OCI-LY1 (cell line): ENCODE results near the gene BST1.

Experiments
- H2AFZ ChIP-seq: fragments of 200-600 bp; sonication (generic), shearing (Covaris generic); 2 replicates; pipeline ENCODE4 v1.6.0; 2014; ENCODE audit warnings: antibody characterized with exemption, mild to moderate bottlenecking, low read length
- H3F3A ChIP-seq: fragments of 200-600 bp; sonication (generic), shearing (Covaris generic); 2 replicates; pipeline ENCODE4 v1.6.0; 2014; ENCODE audit warnings: mild to moderate bottlenecking, antibody characterized with exemption, low read length, moderate library complexity; ENCODE audit not compliant: insufficient read depth
- H3K27ac ChIP-seq: fragments of 200-600 bp; sonication (generic); 2 replicates; pipeline ENCODE4 v1.5.1; 2014; ENCODE audit warnings: low read length, mixed run types, mild to moderate bottlenecking, low read depth; ENCODE audit not compliant: poor library complexity, severe bottlenecking
- H3K27me3 ChIP-seq: fragments of 200-600 bp; sonication (generic); 2 replicates; pipeline ENCODE4 v1.6.0; 2014; ENCODE audit warnings: antibody characterized with exemption, mild to moderate bottlenecking, low read length, moderate library complexity; ENCODE audit not compliant: insufficient read depth
- H3K36me3 ChIP-seq: fragments of 200-600 bp; sonication (generic); 2 replicates; pipeline ENCODE4 v1.6.1; 2014; ENCODE audit warnings: mild to moderate bottlenecking, antibody characterized with exemption, low read length, moderate library complexity, mixed read lengths; ENCODE audit not compliant: insufficient read depth
- H3K4me1 ChIP-seq: fragments of 200-600 bp; sonication (generic); 2 replicates; pipeline ENCODE4 v1.5.1; 2014; ENCODE audit warnings: mild to moderate bottlenecking, low read length, moderate library complexity; ENCODE audit not compliant: insufficient read depth, severe bottlenecking
- H3K4me2 ChIP-seq: fragments of 200-600 bp; sonication (generic), shearing (Covaris generic); 2 replicates; pipeline ENCODE4 v1.6.1; 2014; ENCODE audit warnings: low read length
- H3K4me3 ChIP-seq: fragments of 200-600 bp; sonication (generic); 2 replicates; pipeline ENCODE4 v1.5.1; 2014; ENCODE audit warnings: low read length, low read depth, mild to moderate bottlenecking, mixed read lengths; ENCODE audit not compliant: poor library complexity, severe bottlenecking
- H3K79me2 ChIP-seq: fragments of 200-600 bp; shearing (Covaris generic); 2 replicates; pipeline ENCODE4 v1.6.1; 2016; ENCODE audit warnings: mixed run types, low read length, mixed read lengths; ENCODE audit not compliant: insufficient read depth
- H3K9ac ChIP-seq: fragments of 200-600 bp; sonication (generic), shearing (Covaris generic); 2 replicates; pipeline ENCODE4 v1.6.1; 2014; ENCODE audit warnings: mild to moderate bottlenecking, low read length, mixed read lengths
- H3K9me2 ChIP-seq: fragments of 200-600 bp; sonication (generic), shearing (Covaris generic); 2 replicates; pipeline ENCODE4 v1.6.1; 2014; ENCODE audit warnings: low read depth, mild to moderate bottlenecking, low read length, mixed read lengths
- H3K9me3 ChIP-seq: fragments of 200-600 bp; shearing (Covaris generic); 2 replicates; pipeline ENCODE4 v1.6.1; 2014; ENCODE audit warnings: low read length, mixed read lengths
- H4K20me1 ChIP-seq: fragments of 200-600 bp; sonication (generic), shearing (Covaris generic); 2 replicates; pipeline ENCODE4 v1.6.0; 2016; ENCODE audit warnings: mild to moderate bottlenecking, low read length; ENCODE audit not compliant: insufficient read depth
- EZH2 ChIP-seq: fragments of 200-600 bp; sonication (generic), shearing (Covaris generic); IDR thresholded peaks from 2 replicates; pipeline ENCODE4 v1.8.0; 2017; ENCODE audit warnings: borderline replicate concordance, mixed run types, mild to moderate bottlenecking, antibody characterized with exemption, low read length, moderate library complexity, mixed read lengths
- TF ChIP-seq, protein P1 (sequence below): fragments of 200-600 bp; sonication (generic), shearing (Covaris generic); IDR thresholded peaks from 2 replicates; pipeline ENCODE4 v1.5.1; 2017; ENCODE audit warnings: mild to moderate bottlenecking, antibody characterized with exemption, low read length, moderate library complexity, mixed read lengths

BST1 gene

DNA sequence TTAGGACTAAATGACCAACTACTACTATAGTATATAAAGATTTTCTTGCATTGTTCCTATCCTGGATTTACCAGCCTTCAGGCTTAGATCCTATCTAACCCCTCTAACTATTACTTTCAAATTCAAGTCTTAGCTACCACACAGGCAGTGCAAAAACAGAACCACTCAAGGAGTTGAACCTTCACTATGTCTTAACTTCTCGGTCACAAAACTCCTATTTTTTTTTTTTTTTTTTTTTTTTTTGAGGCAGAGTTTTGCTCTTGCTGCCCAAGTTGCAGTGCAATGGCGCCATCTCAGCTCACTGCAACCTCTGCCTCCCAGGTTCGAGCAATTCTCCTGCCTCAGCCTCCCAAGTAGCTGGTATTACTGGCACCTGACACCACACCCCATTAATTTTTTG is 27.5 kb upstream of the BST1 start:
- no peaks in the 10 kb centered on the region for H4K20me1 ChIP-seq
- peaks cover 49% of the 10 kb centered on the region for H3K4me1 ChIP-seq
- no peaks in the 10 kb centered on the region for H3K9me3 ChIP-seq
- H3K79me2 ChIP-seq = peaks cover 32% of the 10 kb centered on the region
- no peak overlapping the region for H3K4me3 ChIP-seq
- peak overlapping the region; percentile 66 for H3K27ac ChIP-seq
- H3K36me3 ChIP-seq = no peaks in the 10 kb centered on the region
- peak overlapping the region; percentile 23; the same call in 1 of the 2 replicates for H3K4me2 ChIP-seq
- H2AFZ ChIP-seq = no peak overlapping the region
- no peaks in the 10 kb centered on the region for H3F3A ChIP-seq
- H3K27me3 ChIP-seq = no peaks in the 10 kb centered on the region
- H3K9ac ChIP-seq = no peak overlapping the region
- no peaks in the 10 kb centered on the region for H3K9me2 ChIP-seq
- no peak for TF ChIP-seq EZH2
- TF ChIP-seq, protein P1, sequence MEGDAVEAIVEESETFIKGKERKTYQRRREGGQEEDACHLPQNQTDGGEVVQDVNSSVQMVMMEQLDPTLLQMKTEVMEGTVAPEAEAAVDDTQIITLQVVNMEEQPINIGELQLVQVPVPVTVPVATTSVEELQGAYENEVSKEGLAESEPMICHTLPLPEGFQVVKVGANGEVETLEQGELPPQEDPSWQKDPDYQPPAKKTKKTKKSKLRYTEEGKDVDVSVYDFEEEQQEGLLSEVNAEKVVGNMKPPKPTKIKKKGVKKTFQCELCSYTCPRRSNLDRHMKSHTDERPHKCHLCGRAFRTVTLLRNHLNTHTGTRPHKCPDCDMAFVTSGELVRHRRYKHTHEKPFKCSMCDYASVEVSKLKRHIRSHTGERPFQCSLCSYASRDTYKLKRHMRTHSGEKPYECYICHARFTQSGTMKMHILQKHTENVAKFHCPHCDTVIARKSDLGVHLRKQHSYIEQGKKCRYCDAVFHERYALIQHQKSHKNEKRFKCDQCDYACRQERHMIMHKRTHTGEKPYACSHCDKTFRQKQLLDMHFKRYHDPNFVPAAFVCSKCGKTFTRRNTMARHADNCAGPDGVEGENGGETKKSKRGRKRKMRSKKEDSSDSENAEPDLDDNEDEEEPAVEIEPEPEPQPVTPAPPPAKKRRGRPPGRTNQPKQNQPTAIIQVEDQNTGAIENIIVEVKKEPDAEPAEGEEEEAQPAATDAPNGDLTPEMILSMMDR = no peak

DNA sequence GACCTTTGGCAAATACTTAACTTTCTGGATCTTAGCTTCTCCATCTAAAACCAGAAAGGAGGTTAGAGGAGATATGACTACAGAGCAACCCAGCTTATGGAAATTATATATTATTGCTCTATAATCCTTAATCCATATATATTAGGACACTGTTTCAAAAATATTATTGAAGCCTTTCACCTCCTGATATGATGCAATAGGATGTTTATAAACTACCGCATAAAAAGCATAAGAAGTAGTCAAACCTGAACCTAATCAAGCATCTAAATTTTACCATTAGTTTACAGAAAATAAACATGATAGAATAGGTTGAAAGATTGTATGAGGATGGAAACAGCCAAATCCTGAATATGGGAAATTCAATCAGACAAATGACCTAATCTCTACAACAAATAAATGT is 26.8 kb upstream of the BST1 start:
- H3K79me2 ChIP-seq = peaks cover 38% of the 10 kb centered on the region
- TF ChIP-seq, protein P1 = no peak
- TF ChIP-seq EZH2 = no peak
- peak overlapping the region; percentile 66 for H3K27ac ChIP-seq
- H3F3A ChIP-seq = no peaks in the 10 kb centered on the region
- no peak overlapping the region for H3K9ac ChIP-seq
- no peak overlapping the region; the same call in 1 of the 2 replicates for H3K4me2 ChIP-seq
- no peaks in the 10 kb centered on the region for H3K9me2 ChIP-seq
- H3K9me3 ChIP-seq = no peaks in the 10 kb centered on the region
- H3K36me3 ChIP-seq = no peaks in the 10 kb centered on the region
- H3K27me3 ChIP-seq = no peaks in the 10 kb centered on the region
- H2AFZ ChIP-seq = no peak overlapping the region
- H3K4me3 ChIP-seq = no peak overlapping the region
- H3K4me1 ChIP-seq = peaks cover 42% of the 10 kb centered on the region
- H4K20me1 ChIP-seq = no peaks in the 10 kb centered on the region

DNA sequence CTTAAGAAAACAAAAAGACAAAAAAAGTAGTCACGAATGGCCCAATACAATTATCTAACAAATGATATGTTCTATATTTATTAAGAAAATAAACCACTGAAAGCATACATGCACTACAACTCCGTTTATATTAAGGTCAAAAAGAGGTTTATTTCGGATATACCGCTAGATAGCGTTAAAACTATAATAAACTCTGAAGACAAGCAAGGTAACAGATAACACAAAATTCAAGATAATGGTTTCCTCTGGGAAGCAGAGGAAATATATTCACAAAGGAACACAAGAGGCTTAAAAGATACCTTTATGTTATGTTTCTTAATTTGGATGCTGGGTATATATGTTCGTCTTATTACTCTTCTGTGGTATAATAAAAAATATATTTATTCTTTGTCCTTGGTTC is 26.0 kb upstream of the BST1 start:
- Histone ChIP-seq H3F3A (no peaks in the 10 kb centered on the region), H3K27ac (no peak overlapping the region), H2AFZ (no peak overlapping the region), H3K9me2 (no peaks in the 10 kb centered on the region), H3K4me3 (no peak overlapping the region), H3K9ac (no peak overlapping the region), H3K4me2 (0 out of 2 replicates have a peak overlapping the region, but pooled peaks have one; percentile 4), H3K4me1 (peaks cover 38% of the 10 kb centered on the region), H3K36me3 (no peaks in the 10 kb centered on the region), H3K79me2 (peaks cover 39% of the 10 kb centered on the region), H4K20me1 (no peaks in the 10 kb centered on the region), H3K27me3 (no peaks in the 10 kb centered on the region), H3K9me3 (no peaks in the 10 kb centered on the region)
- TF ChIP-seq, protein P1 = no peak
- no peak for TF ChIP-seq EZH2
